HepG2 (cell line): Measurements from ENCODE around the gene ZMYM4. TPM values are rescaled to one million over a fixed set of nuclear protein-coding genes. Genes with fewer than 3 reads are reported as not detected.

Experiments used
- EEA1 ChIP-seq: sonication (generic); formaldehyde crosslinking; IDR thresholded peaks from 2 replicates; pipeline ENCODE4 v1.5.1; 2020; ENCODE audit warnings: mild to moderate bottlenecking, missing genetic modification reagents, borderline replicate concordance
- KMT2B ChIP-seq: IDR thresholded peaks from 2 replicates; pipeline ENCODE4 v1.6.1; 2016; ENCODE audit warnings: missing genetic modification reagents, missing compliant biosample characterization
- LCORL ChIP-seq, 2 experiments: fragments of 450-650 bp in 1 of 2; sonication (generic) in 1 of 2; formaldehyde crosslinking in 1 of 2; IDR thresholded peaks; 2 replicates each; pipeline versions ENCODE4 v1.5.0 to v1.6.1; 2017 to 2020; ENCODE audit warnings: antibody characterized with exemption in 1 of 2, missing genetic modification reagents in 1 of 2
- MAZ ChIP-seq, 2 experiments: sonication (generic) in 1 of 2; formaldehyde crosslinking in 1 of 2; IDR thresholded peaks; 2 replicates each; pipeline versions ENCODE4 v1.5.0 to v1.6.1; 2012 to 2020; ENCODE audit warnings: low read depth in 2 of 2, mild to moderate bottlenecking in 2 of 2, borderline replicate concordance in 1 of 2, improper control_type of control experiment in 1 of 2, low read length in 1 of 2, missing genetic modification reagents in 1 of 2, moderate library complexity in 1 of 2
- MXI1 ChIP-seq: IDR thresholded peaks from 3 replicates; pipeline ENCODE4 v1.6.1; 2012; ENCODE audit warnings: low read depth, low read length, inconsistent platforms, borderline replicate concordance
- NR3C1 ChIP-seq: sonication (generic); formaldehyde crosslinking; IDR thresholded peaks from 2 replicates; pipeline ENCODE4 v1.4.0; 2020; ENCODE audit warnings: missing genetic modification reagents
- RBFOX2 ChIP-seq: fragments of 200-400 bp; formaldehyde crosslinking; IDR thresholded peaks from 2 replicates; pipeline ENCODE4 v1.6.1; 2017; ENCODE audit warnings: low read depth, mild to moderate bottlenecking, low read length
- SRSF9 ChIP-seq: fragments of 200-400 bp; formaldehyde crosslinking; IDR thresholded peaks from 2 replicates; pipeline ENCODE4 v1.6.1; 2018; ENCODE audit warnings: borderline replicate concordance, mild to moderate bottlenecking, low read depth, low read length; ENCODE audit not compliant: insufficient read depth, poor library complexity, severe bottlenecking
- TBP ChIP-seq: sonication (generic); formaldehyde crosslinking; IDR thresholded peaks from 2 replicates; pipeline ENCODE4 v1.5.0; 2020; ENCODE audit warnings: missing genetic modification reagents
- ZFY ChIP-seq: sonication (generic); formaldehyde crosslinking; IDR thresholded peaks from 2 replicates; pipeline ENCODE4 v1.4.0; 2020; ENCODE audit warnings: missing genetic modification reagents
- ZNF232 ChIP-seq: sonication (generic); formaldehyde crosslinking; IDR thresholded peaks from 2 replicates; pipeline ENCODE4 v1.4.0; 2020; ENCODE audit warnings: missing genetic modification reagents, borderline replicate concordance
- ZNF30 ChIP-seq: sonication (generic); formaldehyde crosslinking; IDR thresholded peaks from 2 replicates; pipeline ENCODE4 v1.5.0; 2020; ENCODE audit warnings: mild to moderate bottlenecking, missing genetic modification reagents
- polyA plus RNA-seq, 8 experiments: library from polyadenylated mRNA; depleted of rRNA in 3 of 8; stranded (reverse) in 7 of 8; unstranded in 1 of 8; fragments of >200 nt; fragmentation: Illumina TruSeq in 4 of 8; extraction: Trizol in 4 of 8; gene quantifications; 2 replicates each; pipeline versions ENCODE4 v1.2.1 to v1.2.3, GENCODE V29; 2011 to 2016; ENCODE audit warnings: low read depth in 4 of 8, missing spikeins in 1 of 8, mixed read lengths in 1 of 8; ENCODE audit not compliant: insufficient read depth in 1 of 8
- total RNA-seq, 5 experiments: library from RNA; depleted of rRNA; stranded (reverse); fragments of >200 nt; fragmentation: Illumina TruSeq; extraction: Trizol; gene quantifications; 2 replicates each; pipeline ENCODE4 v1.2.3, GENCODE V29; 2016; ENCODE audit warnings: low read depth in 1 of 5
- TF ChIP-seq, protein P1 (sequence below): IDR thresholded peaks from 2 replicates; pipeline ENCODE4 v1.6.1; 2016; ENCODE audit warnings: missing genetic modification reagents, missing compliant biosample characterization
- TF ChIP-seq, protein P2 (sequence below): sonication (generic); formaldehyde crosslinking; IDR thresholded peaks from 2 replicates; pipeline ENCODE4 v1.8.1; 2023; ENCODE audit warnings: missing genetic modification reagents, inconsistent platforms, borderline replicate concordance
- TF ChIP-seq, protein P3 (sequence below): sonication (generic); formaldehyde crosslinking; IDR thresholded peaks from 2 replicates; pipeline ENCODE4 v1.5.1; 2020; ENCODE audit warnings: mild to moderate bottlenecking, missing genetic modification reagents, moderate library complexity
- TF ChIP-seq, protein P4 (sequence below), 2 experiments: sonication (generic) in 1 of 2; formaldehyde crosslinking in 1 of 2; IDR thresholded peaks; 2 replicates each; pipeline versions ENCODE4 v1.6.1 to v1.9.0; 2014 to 2022; ENCODE audit warnings: antibody characterized with exemption in 1 of 2, borderline replicate concordance in 1 of 2, inconsistent platforms in 1 of 2, low read depth in 1 of 2, missing genetic modification reagents in 1 of 2
- TF ChIP-seq, protein P5 (sequence below): sonication (generic); formaldehyde crosslinking; IDR thresholded peaks from 2 replicates; pipeline ENCODE4 v1.4.0; 2020; ENCODE audit warnings: mild to moderate bottlenecking, missing genetic modification reagents

Gene ZMYM4
- total and polyA plus RNA-seq, 2 of the 13 experiments (the other 11 are each of a cell fraction or from before 2014, with no cell fraction given): 13.9 to 37.6 TPM

DNA sequence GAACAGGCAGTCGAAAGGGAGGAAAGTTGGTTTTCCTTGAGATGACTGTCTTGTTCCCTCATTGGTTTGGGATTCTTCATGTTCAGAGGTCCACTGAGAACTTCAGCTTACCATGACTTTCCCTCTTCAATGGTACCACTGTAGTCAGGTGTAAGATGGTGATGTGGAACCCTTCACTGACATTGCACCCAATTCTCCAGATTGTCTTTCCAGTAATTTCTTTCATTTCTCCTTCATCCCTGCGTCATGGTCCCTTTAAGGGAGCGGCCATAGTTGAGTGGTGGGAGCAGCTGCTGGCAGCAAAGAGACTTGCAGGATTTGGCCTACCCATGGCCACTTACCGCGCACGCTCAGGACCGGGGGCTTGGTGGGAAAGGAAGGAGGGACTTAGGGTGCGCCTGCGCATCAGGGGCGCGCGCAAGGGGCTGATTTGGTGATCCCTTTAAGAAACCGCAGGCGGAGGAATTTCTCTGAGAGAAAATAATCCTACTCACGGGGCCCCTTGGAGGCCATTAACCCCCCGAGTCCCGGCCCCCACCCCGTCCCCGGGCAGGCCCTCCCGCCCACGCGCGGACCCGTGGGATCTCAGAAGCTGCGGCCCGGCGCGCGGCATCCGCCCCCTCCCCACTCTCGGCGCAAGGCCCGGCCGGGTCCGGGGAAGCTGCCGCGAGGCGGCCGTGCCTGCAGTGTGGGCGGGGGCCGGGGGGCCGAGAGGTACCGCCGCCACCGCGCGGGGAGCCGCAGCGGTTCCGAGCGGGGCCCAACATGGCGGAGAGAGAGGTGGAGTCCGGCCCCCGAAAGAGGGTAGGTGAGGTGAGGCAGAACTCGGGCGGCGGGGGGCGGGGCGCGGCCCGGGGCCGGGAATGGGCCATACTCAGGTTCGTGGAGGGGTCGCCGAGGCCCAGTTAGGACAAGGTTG lies at the start of gene ZMYM4 (continued):
- TF ChIP-seq, protein P1, sequence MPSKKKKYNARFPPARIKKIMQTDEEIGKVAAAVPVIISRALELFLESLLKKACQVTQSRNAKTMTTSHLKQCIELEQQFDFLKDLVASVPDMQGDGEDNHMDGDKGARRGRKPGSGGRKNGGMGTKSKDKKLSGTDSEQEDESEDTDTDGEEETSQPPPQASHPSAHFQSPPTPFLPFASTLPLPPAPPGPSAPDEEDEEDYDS (CRISPR knock-in tag): peak; percentile 67
- TF ChIP-seq ZNF232 (CRISPR knock-in tag): peak; percentile 41; the same call in 1 of the 2 replicates
- TF ChIP-seq RBFOX2: peak; percentile 84
- TF ChIP-seq NR3C1 (CRISPR knock-in tag): no peak
- peak; percentile 79; the same call in 1 of the 2 replicates for TF ChIP-seq MAZ (IDR thresholded peaks at IDR 0.05; ENCODE audit: borderline replicate concordance, low read depth, low read length)
- peak; percentile 50 for TF ChIP-seq MAZ (CRISPR knock-in tag; IDR thresholded peaks at IDR 0.05; ENCODE audit: low read depth)
- peak; percentile 66; the same call in 1 of the 2 replicates for TF ChIP-seq ZNF30 (CRISPR knock-in tag)
- no peak for TF ChIP-seq LCORL (IDR thresholded peaks at IDR 0.05)
- peak; percentile 45 for TF ChIP-seq LCORL (CRISPR knock-in tag; IDR thresholded peaks at IDR 0.05)
- TF ChIP-seq EEA1: no peak
- TF ChIP-seq SRSF9: no peak
- peak; percentile 30; the same call in 1 of the 2 replicates for TF ChIP-seq KMT2B (CRISPR knock-in tag)
- TF ChIP-seq, protein P2, sequence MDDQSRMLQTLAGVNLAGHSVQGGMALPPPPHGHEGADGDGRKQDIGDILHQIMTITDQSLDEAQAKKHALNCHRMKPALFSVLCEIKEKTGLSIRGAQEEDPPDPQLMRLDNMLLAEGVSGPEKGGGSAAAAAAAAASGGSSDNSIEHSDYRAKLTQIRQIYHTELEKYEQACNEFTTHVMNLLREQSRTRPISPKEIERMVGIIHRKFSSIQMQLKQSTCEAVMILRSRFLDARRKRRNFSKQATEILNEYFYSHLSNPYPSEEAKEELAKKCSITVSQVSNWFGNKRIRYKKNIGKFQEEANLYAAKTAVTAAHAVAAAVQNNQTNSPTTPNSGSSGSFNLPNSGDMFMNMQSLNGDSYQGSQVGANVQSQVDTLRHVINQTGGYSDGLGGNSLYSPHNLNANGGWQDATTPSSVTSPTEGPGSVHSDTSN (CRISPR knock-in tag): no peak
- peak; percentile 98 for TF ChIP-seq ZFY
- TF ChIP-seq, protein P3, sequence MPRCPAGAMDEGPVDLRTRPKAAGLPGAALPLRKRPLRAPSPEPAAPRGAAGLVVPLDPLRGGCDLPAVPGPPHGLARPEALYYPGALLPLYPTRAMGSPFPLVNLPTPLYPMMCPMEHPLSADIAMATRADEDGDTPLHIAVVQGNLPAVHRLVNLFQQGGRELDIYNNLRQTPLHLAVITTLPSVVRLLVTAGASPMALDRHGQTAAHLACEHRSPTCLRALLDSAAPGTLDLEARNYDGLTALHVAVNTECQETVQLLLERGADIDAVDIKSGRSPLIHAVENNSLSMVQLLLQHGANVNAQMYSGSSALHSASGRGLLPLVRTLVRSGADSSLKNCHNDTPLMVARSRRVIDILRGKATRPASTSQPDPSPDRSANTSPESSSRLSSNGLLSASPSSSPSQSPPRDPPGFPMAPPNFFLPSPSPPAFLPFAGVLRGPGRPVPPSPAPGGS (CRISPR knock-in tag): peak; percentile 38; the same call in 1 of the 2 replicates
- TF ChIP-seq TBP (CRISPR knock-in tag): no peak
- TF ChIP-seq, protein P4, sequence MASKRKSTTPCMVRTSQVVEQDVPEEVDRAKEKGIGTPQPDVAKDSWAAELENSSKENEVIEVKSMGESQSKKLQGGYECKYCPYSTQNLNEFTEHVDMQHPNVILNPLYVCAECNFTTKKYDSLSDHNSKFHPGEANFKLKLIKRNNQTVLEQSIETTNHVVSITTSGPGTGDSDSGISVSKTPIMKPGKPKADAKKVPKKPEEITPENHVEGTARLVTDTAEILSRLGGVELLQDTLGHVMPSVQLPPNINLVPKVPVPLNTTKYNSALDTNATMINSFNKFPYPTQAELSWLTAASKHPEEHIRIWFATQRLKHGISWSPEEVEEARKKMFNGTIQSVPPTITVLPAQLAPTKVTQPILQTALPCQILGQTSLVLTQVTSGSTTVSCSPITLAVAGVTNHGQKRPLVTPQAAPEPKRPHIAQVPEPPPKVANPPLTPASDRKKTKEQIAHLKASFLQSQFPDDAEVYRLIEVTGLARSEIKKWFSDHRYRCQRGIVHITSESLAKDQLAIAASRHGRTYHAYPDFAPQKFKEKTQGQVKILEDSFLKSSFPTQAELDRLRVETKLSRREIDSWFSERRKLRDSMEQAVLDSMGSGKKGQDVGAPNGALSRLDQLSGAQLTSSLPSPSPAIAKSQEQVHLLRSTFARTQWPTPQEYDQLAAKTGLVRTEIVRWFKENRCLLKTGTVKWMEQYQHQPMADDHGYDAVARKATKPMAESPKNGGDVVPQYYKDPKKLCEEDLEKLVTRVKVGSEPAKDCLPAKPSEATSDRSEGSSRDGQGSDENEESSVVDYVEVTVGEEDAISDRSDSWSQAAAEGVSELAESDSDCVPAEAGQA (IDR thresholded peaks at IDR 0.05; ENCODE audit: low read depth): 0 out of 2 replicates have a peak, but pooled peaks have one; percentile 20
- TF ChIP-seq, protein P4 (CRISPR knock-in tag; IDR thresholded peaks at IDR 0.05; ENCODE audit: borderline replicate concordance): no peak
- 0 out of 3 replicates have a peak, but pooled peaks have one; percentile 24 for TF ChIP-seq MXI1
- TF ChIP-seq, protein P5, sequence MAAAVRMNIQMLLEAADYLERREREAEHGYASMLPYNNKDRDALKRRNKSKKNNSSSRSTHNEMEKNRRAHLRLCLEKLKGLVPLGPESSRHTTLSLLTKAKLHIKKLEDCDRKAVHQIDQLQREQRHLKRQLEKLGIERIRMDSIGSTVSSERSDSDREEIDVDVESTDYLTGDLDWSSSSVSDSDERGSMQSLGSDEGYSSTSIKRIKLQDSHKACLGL (CRISPR knock-in tag): no peak
